Measurements from ENCODE around the gene NAT9. TPM values are rescaled to one million over a fixed set of nuclear protein-coding genes. Genes with fewer than 3 reads are reported as not detected.

Gene NAT9
- total and polyA plus RNA-seq, 2 donors (not counting 3 experiments of a cell fraction or from before 2014, with no cell fraction given), result 39.3 to 44.8 TPM

GRCh38 chr17:74815550-74816370, 39.6 kb upstream of the NAT9 start:
- Histone ChIP-seq H3K27ac (ENCODE audit: insufficient read depth, low read depth, low read length) (no peak overlapping the region), H2AFZ (ENCODE audit: low read depth, low read length) (no peak overlapping the region), H3K36me3 (ENCODE audit: control insufficient read depth in 2 of 2, extremely low read depth in 1 of 2, insufficient read depth in 2 of 2, low read length in 2 of 2) (peaks cover 0 to 4% of the 10 kb centered on the region in 2 experiments), H3K79me2 (ENCODE audit: control insufficient read depth, insufficient read depth, low read length) (no peaks in the 10 kb centered on the region), H3K4me2 (ENCODE audit: insufficient read depth, low read length) (no peak overlapping the region), H3K9me3 (replicated peaks; ENCODE audit: control insufficient read depth, insufficient read depth, low read length) (no peaks in the 10 kb centered on the region), H3K9me1 (replicated peaks; ENCODE audit: control insufficient read depth, extremely low read depth, insufficient read depth, low read length) (no peaks in the 10 kb centered on the region), H3K9ac (replicated peaks; ENCODE audit: extremely low read depth, insufficient read depth, low read length) (no peak overlapping the region), H3K4me1 (ENCODE audit: control insufficient read depth, extremely low read depth, insufficient read depth, low read length) (no peaks in the 10 kb centered on the region), H3K27me3 (ENCODE audit: control insufficient read depth in 2 of 2, insufficient read depth in 2 of 2, low read length in 2 of 2) (no peaks in the 10 kb centered on the region), H4K20me1 (replicated peaks; ENCODE audit: control insufficient read depth, extremely low read depth, insufficient read depth, low read length) (no peaks in the 10 kb centered on the region), H3K4me3 (replicated peaks in 1 of 3; ENCODE audit: insufficient read depth in 1 of 3, low read depth in 1 of 3, low read length in 3 of 3) (no peak overlapping the region)
- dilution Hi-C loops (cut with MboI; ENCODE audit: extremely low pct_ligation_motif_present, low sequenced_read_pairs) (no loop called here), intact Hi-C loops (cut with micrococcal nuclease) (no loop called here)
- BruUV-seq (replicated peaks), result no TSS peak
- FAIRE-seq, result peak; percentile 8
- peak; percentile 7 for DNase-seq (ENCODE audit: low read depth, low spot score)
- CTCF ChIA-PET, result interaction anchor here (0.7 to 1.1 kb wide), 4 partner anchors 40 to 46 kb away, joined by 3 to 5 read pairs (median 3); partner anchors contain the start of gene GRIN2C
- TF ChIP-seq, protein P1, sequence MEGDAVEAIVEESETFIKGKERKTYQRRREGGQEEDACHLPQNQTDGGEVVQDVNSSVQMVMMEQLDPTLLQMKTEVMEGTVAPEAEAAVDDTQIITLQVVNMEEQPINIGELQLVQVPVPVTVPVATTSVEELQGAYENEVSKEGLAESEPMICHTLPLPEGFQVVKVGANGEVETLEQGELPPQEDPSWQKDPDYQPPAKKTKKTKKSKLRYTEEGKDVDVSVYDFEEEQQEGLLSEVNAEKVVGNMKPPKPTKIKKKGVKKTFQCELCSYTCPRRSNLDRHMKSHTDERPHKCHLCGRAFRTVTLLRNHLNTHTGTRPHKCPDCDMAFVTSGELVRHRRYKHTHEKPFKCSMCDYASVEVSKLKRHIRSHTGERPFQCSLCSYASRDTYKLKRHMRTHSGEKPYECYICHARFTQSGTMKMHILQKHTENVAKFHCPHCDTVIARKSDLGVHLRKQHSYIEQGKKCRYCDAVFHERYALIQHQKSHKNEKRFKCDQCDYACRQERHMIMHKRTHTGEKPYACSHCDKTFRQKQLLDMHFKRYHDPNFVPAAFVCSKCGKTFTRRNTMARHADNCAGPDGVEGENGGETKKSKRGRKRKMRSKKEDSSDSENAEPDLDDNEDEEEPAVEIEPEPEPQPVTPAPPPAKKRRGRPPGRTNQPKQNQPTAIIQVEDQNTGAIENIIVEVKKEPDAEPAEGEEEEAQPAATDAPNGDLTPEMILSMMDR (IDR thresholded peaks at IDR 0.05; ENCODE audit: extremely low read depth in 1 of 2, insufficient read depth in 1 of 2, low read depth in 1 of 2, low read length in 2 of 2), result peak; percentile 31 to 37
- no peak for TF ChIP-seq POLR2A (IDR thresholded peaks at IDR 0.05; ENCODE audit: low read depth, low read length)
- POLR2A ChIA-PET, result no interaction called here

DNA sequence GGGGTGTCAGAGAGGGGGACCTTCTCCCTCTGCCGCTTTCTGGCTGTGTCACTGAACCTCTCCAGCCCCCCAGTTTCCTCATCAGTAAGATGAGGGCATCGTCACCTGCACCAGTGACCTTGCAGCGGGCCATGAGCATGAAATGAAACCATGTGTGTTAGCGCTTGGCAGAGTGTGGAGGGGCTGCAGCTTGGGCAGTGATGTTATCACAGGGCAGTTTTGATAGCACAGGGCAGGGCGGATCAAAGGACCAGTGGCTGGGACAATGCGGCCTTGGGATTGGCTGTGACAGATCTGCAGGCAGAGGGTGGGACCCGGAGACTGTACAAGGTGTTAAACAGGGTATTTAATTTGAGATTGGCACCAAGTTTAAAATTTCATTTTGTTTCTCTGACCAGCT, 38.9 kb upstream of the NAT9 start:
- FAIRE-seq (no peak), DNase-seq (ENCODE audit: low read depth, low spot score) (no peak)
- intact Hi-C loops (cut with micrococcal nuclease), result no loop called here
- no peaks in the 10 kb centered on the region for H3K79me2 ChIP-seq (ENCODE audit: control insufficient read depth, insufficient read depth, low read length)
- H4K20me1 ChIP-seq (replicated peaks; ENCODE audit: control insufficient read depth, extremely low read depth, insufficient read depth, low read length), result no peaks in the 10 kb centered on the region
- H3K9me3 ChIP-seq (replicated peaks; ENCODE audit: control insufficient read depth, insufficient read depth, low read length), result no peaks in the 10 kb centered on the region
- no peaks in the 10 kb centered on the region for H3K27me3 ChIP-seq (ENCODE audit: control insufficient read depth in 2 of 2, insufficient read depth in 2 of 2, low read length in 2 of 2)
- no peak overlapping the region for H2AFZ ChIP-seq (ENCODE audit: low read depth, low read length)
- H3K4me1 ChIP-seq (ENCODE audit: control insufficient read depth, extremely low read depth, insufficient read depth, low read length), result no peaks in the 10 kb centered on the region
- H3K36me3 ChIP-seq (ENCODE audit: control insufficient read depth in 2 of 2, extremely low read depth in 1 of 2, insufficient read depth in 2 of 2, low read length in 2 of 2), result no peaks in the 10 kb centered on the region
- BruUV-seq (replicated peaks), result no TSS peak
- no peak overlapping the region for H3K4me2 ChIP-seq (ENCODE audit: insufficient read depth, low read length)
- H3K27ac ChIP-seq (ENCODE audit: insufficient read depth, low read depth, low read length), result no peak overlapping the region
- ChIA-PET POLR2A (no interaction called here), CTCF (no interaction called here)
- H3K9me1 ChIP-seq (replicated peaks; ENCODE audit: control insufficient read depth, extremely low read depth, insufficient read depth, low read length), result no peaks in the 10 kb centered on the region
- no peak overlapping the region for H3K4me3 ChIP-seq (replicated peaks in 1 of 3; ENCODE audit: insufficient read depth in 1 of 3, low read depth in 1 of 3, low read length in 3 of 3)
- no peak overlapping the region for H3K9ac ChIP-seq (replicated peaks; ENCODE audit: extremely low read depth, insufficient read depth, low read length)
- dilution Hi-C loops (cut with MboI; ENCODE audit: extremely low pct_ligation_motif_present, low sequenced_read_pairs), result no loop called here
- no peak for TF ChIP-seq MYC (IDR thresholded peaks at IDR 0.05; ENCODE audit: low read depth, low read length)
- no peak for TF ChIP-seq EZH2 (IDR thresholded peaks at IDR 0.05; ENCODE audit: borderline replicate concordance, low read depth, low read length, severe bottlenecking)
- no peak for TF ChIP-seq GATA2 (IDR thresholded peaks at IDR 0.05; ENCODE audit: insufficient read depth, insufficient read length, low read depth, low read length)
- no peak for TF ChIP-seq FOS (IDR thresholded peaks at IDR 0.05; ENCODE audit: borderline replicate concordance, insufficient read depth, low read length)
- no peak for TF ChIP-seq POLR2AphosphoS5 (IDR thresholded peaks at IDR 0.05; ENCODE audit: insufficient read depth, low read depth, low read length)

Measured in endothelial cell of umbilical vein (primary cell).